Measurements from ENCODE around the gene ITGBL1.

Gene ITGBL1

GRCh38 chr13:101640788-101641400 lies 188.4 kb downstream of the ITGBL1 start:
- H3K27ac ChIP-seq, result no peak overlapping the region
- ChIA-PET CTCF (interaction anchor here (0.5 kb wide), 1 partner anchor 1695 kb away, joined by 3 read pairs; no protein-coding TSS in a partner anchor), POLR2A (ENCODE audit: low non-redundant PET) (no interaction called here)
- TF ChIP-seq, protein P1, sequence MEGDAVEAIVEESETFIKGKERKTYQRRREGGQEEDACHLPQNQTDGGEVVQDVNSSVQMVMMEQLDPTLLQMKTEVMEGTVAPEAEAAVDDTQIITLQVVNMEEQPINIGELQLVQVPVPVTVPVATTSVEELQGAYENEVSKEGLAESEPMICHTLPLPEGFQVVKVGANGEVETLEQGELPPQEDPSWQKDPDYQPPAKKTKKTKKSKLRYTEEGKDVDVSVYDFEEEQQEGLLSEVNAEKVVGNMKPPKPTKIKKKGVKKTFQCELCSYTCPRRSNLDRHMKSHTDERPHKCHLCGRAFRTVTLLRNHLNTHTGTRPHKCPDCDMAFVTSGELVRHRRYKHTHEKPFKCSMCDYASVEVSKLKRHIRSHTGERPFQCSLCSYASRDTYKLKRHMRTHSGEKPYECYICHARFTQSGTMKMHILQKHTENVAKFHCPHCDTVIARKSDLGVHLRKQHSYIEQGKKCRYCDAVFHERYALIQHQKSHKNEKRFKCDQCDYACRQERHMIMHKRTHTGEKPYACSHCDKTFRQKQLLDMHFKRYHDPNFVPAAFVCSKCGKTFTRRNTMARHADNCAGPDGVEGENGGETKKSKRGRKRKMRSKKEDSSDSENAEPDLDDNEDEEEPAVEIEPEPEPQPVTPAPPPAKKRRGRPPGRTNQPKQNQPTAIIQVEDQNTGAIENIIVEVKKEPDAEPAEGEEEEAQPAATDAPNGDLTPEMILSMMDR (conservative IDR thresholded peaks at IDR 0.05; ENCODE audit: low read depth), result no peak
- DNase-seq (ENCODE audit: low spot score), result peak; percentile 72

GRCh38 chr13:101645871-101646270 lies 193.4 kb downstream of the ITGBL1 start:
- ChIA-PET POLR2A (ENCODE audit: low non-redundant PET) (no interaction called here), CTCF (no interaction called here)
- no peak for DNase-seq (ENCODE audit: low spot score)
- no peak overlapping the region for H3K27ac ChIP-seq
- TF ChIP-seq, protein P1 (conservative IDR thresholded peaks at IDR 0.05; ENCODE audit: low read depth), result no peak

GRCh38 chr13:101647760-101648159 lies 195.3 kb downstream of the ITGBL1 start:
- H3K27ac ChIP-seq, result no peak overlapping the region
- CTCF ChIA-PET, result interaction anchor here (0.6 to 0.7 kb wide), 2 partner anchors 14 to 443 kb away, joined by 3 read pairs; no protein-coding TSS in a partner anchor
- DNase-seq (ENCODE audit: low spot score), result no peak
- POLR2A ChIA-PET (ENCODE audit: low non-redundant PET), result no interaction called here
- TF ChIP-seq, protein P1 (conservative IDR thresholded peaks at IDR 0.05; ENCODE audit: low read depth), result no peak

DNA sequence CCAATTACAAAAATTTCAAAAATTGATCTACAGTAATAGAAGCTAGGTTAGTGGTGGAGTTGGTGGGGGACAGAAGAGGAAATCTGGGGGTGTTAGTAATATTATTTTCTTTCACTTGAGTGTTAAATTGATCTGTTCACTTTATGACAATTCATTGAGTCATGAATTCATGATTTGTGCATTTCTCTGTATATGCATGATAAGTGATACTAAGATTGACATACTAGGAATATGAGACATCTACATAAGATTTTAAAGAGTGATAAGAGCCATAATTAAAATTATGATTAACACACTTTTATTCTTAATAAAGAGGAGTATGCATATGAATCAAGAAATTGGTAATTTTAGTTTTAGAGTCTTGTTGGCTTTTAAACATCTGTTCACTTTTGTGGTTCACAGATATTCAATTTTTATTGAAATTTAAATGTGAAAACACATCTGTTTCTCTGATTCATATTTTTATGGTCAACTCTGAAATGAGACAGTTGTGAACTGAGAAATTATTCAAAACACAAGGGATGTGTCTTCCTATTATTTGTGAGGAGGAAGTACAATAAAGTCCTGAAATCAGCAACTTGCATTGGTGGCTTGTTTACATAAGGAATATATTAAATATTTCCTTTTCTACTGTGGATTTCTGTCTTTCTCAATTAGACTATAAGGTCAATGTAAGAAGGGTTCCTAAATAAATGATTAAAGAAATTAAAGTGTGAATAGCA lies 196.5 kb downstream of the ITGBL1 start:
- DNase-seq (ENCODE audit: low spot score), result no peak
- ChIA-PET CTCF (no interaction called here), POLR2A (ENCODE audit: low non-redundant PET) (no interaction called here)
- no peak overlapping the region for H3K27ac ChIP-seq
- TF ChIP-seq, protein P1 (conservative IDR thresholded peaks at IDR 0.05; ENCODE audit: low read depth), result no peak

DNA sequence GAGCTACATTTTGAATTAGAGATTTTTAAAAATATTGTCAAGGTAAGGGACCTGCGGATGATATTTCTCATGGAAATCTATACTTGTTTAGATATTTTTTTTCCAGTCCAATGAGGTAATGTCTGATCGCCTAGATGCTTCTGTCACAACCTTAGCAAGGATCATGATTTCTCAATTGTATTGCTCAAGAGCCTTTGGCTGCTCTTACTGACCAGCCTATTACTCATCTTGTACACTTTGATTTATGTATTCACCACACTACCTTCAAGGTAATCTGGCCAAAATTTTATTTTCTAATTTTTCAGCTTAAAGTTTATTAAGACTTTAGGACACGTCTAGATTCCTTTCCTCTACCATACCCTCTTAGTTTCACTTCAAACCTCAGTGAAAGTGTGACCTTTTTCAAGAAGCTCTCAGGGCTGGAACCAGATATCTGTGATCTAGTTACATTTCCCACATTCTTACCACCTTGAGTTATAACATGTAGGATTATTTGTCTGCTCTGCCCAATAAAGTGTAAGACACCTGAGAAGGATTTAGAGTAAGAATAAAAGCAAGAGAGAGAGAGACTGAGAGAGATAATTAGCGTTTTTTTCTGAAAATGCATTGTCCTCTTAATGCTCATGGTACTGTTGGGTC lies 197.1 kb downstream of the ITGBL1 start:
- no peak overlapping the region for H3K27ac ChIP-seq
- ChIA-PET CTCF (no interaction called here), POLR2A (ENCODE audit: low non-redundant PET) (no interaction called here)
- peak; percentile 83 for DNase-seq (ENCODE audit: low spot score)
- TF ChIP-seq, protein P1 (conservative IDR thresholded peaks at IDR 0.05; ENCODE audit: low read depth), result no peak

- CTCF ChIA-PET, result no interaction called here
- no peak for DNase-seq (ENCODE audit: low spot score)
- H3K27ac ChIP-seq, result no peak overlapping the region
- POLR2A ChIA-PET (ENCODE audit: low non-redundant PET), result no interaction called here
- TF ChIP-seq, protein P1 (conservative IDR thresholded peaks at IDR 0.05; ENCODE audit: low read depth), result no peak
Measured at GRCh38 chr13:101654883-101655282, 202.4 kb downstream of the ITGBL1 start.

All from RWPE1 (cell line).